Brain microvascular endothelial cell (primary cell): ENCODE results near the gene UBE2O.
A peak's percentile ranks its signal among the peaks of the same experiment; 100 is the strongest.

ENCODE experiments used
- DNase-seq: peaks from one replicate; pipeline ENCODE4 v3.0.0-alpha.2; 2020
- H3K27ac ChIP-seq: fragments of 250-450 bp; sonication (Bioruptor Pico); 2 replicates; pipeline ENCODE4 v1.5.1; 2020; ENCODE audit warnings: mild to moderate bottlenecking, moderate library complexity
- H3K27me3 ChIP-seq: fragments of 250-450 bp; sonication (Bioruptor Pico); replicated peaks from 2 replicates; pipeline ENCODE4 v1.5.1; 2020; ENCODE audit warnings: mild to moderate bottlenecking
- H3K36me3 ChIP-seq: fragments of 250-450 bp; sonication (Bioruptor Pico); replicated peaks from 2 replicates; pipeline ENCODE4 v1.5.1; 2020; ENCODE audit warnings: mild to moderate bottlenecking
- H3K4me3 ChIP-seq: 2 replicates; pipeline ENCODE4 v1.5.1; 2011; ENCODE audit warnings: low read depth, mild to moderate bottlenecking, control low read depth, low read length, moderate library complexity
- CTCF ChIP-seq: IDR thresholded peaks from 2 replicates; pipeline ENCODE4 v1.5.1; 2011; ENCODE audit warnings: low read depth, mild to moderate bottlenecking, moderate library complexity, low read length, control low read depth, inconsistent platforms; ENCODE audit errors: missing control alignments
- in situ Hi-C: cut with HindIII; loops from 2 replicates; pipeline ENCODE4 v1.10.0; 2017; ENCODE audit warnings: low sequenced_read_pairs, low pct_ligation_motif_present

The UBE2O gene

GRCh38 chr17:76397687-76398522 lies 55.0 kb downstream of the UBE2O start:
- Histone ChIP-seq H3K27me3 (no peaks in the 10 kb centered on the region), H3K27ac (no peak overlapping the region), H3K36me3 (peaks cover 80% of the 10 kb centered on the region), H3K4me3 (no peak overlapping the region)
- TF ChIP-seq CTCF, result peak; percentile 99
- in situ Hi-C loops, result no loop called here
- DNase-seq, result peak; percentile 89

- no peak overlapping the region for H3K27ac ChIP-seq
- no peaks in the 10 kb centered on the region for H3K27me3 ChIP-seq
- no peak overlapping the region for H3K4me3 ChIP-seq
- peak; percentile 47 for TF ChIP-seq CTCF
- no peak for DNase-seq
- in situ Hi-C loops, result no loop called here
- peaks cover 73% of the 10 kb centered on the region for H3K36me3 ChIP-seq
Observed at GRCh38 chr17:76397184-76397583, 55.8 kb downstream of the UBE2O start.

- Histone ChIP-seq H3K36me3 (peaks cover 70% of the 10 kb centered on the region), H3K4me3 (no peak overlapping the region), H3K27ac (no peak overlapping the region), H3K27me3 (no peaks in the 10 kb centered on the region)
- DNase-seq, result no peak
- in situ Hi-C loops, result no loop called here
- no peak for TF ChIP-seq CTCF
Observed at GRCh38 chr17:76395980-76396379, 57.0 kb downstream of the UBE2O start.

- in situ Hi-C loops, result no loop called here
- DNase-seq, result no peak
- Histone ChIP-seq H3K36me3 (peaks cover 56% of the 10 kb centered on the region), H3K27ac (no peak overlapping the region), H3K4me3 (no peak overlapping the region), H3K27me3 (no peaks in the 10 kb centered on the region)
- no peak for TF ChIP-seq CTCF
Observed at GRCh38 chr17:76394166-76394565, 58.8 kb downstream of the UBE2O start.

GRCh38 chr17:76391200-76391715 lies 61.7 kb downstream of the UBE2O start:
- Histone ChIP-seq H3K36me3 (peaks cover 52% of the 10 kb centered on the region), H3K4me3 (no peak overlapping the region), H3K27me3 (no peaks in the 10 kb centered on the region), H3K27ac (no peak overlapping the region)
- no peak for TF ChIP-seq CTCF
- in situ Hi-C loops, result no loop called here
- no peak for DNase-seq
